ENCODE measurements around the gene GRPEL2. TPM values are rescaled to one million over a fixed set of nuclear protein-coding genes. Genes with fewer than 3 reads are reported as not detected.

Gene GRPEL2
- total RNA-seq, 4 donors from 2014 or later: 6.6 to 12.4 (median 10.2) TPM

DNA sequence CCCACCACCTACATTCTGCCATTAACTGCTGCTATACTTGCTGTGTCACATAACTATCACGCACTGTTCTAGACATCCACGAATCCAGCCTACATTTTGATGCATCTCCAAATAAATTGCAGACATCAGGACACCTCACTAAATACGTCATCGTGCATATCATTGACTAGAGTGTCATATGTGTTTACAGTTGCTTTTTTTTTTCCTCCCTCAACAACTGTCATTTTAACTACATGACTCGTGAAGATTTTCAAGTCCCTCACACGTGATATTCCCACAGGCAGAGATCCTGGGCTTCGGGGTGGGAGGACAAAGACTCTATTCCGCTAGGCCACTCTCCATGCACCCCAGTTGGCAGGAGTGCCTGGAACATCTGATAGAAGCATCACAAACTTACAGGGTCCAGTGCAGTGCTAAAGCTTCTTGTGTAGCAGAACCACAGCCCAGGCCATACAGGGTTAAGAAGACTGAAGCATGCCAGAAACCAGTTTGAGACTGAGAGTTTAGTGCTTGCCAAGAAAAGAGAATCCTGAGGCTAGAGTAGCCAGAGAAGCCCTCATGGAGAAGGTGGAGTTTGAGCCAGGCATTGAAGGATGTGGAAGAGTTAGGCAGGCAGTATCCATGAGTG is 13.7 kb downstream of the GRPEL2 start:
- H3K4me3 ChIP-seq (ENCODE audit: low read depth, poor library complexity, severe bottlenecking): no peak overlapping the region
- intact Hi-C loops (cut with DNase I; ENCODE audit: low total_unique reads): no loop called here
- 64 to 68% methylated on average over 8 of the region's 8 CpGs for WGBS, 2 donors
- TF ChIP-seq, protein P1, sequence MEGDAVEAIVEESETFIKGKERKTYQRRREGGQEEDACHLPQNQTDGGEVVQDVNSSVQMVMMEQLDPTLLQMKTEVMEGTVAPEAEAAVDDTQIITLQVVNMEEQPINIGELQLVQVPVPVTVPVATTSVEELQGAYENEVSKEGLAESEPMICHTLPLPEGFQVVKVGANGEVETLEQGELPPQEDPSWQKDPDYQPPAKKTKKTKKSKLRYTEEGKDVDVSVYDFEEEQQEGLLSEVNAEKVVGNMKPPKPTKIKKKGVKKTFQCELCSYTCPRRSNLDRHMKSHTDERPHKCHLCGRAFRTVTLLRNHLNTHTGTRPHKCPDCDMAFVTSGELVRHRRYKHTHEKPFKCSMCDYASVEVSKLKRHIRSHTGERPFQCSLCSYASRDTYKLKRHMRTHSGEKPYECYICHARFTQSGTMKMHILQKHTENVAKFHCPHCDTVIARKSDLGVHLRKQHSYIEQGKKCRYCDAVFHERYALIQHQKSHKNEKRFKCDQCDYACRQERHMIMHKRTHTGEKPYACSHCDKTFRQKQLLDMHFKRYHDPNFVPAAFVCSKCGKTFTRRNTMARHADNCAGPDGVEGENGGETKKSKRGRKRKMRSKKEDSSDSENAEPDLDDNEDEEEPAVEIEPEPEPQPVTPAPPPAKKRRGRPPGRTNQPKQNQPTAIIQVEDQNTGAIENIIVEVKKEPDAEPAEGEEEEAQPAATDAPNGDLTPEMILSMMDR (IDR thresholded peaks at IDR 0.05): no peak
- no peak for TF ChIP-seq POLR2A (IDR thresholded peaks at IDR 0.05)
- DNase-seq (ENCODE audit: low spot score in 2 of 2): no peak

DNA sequence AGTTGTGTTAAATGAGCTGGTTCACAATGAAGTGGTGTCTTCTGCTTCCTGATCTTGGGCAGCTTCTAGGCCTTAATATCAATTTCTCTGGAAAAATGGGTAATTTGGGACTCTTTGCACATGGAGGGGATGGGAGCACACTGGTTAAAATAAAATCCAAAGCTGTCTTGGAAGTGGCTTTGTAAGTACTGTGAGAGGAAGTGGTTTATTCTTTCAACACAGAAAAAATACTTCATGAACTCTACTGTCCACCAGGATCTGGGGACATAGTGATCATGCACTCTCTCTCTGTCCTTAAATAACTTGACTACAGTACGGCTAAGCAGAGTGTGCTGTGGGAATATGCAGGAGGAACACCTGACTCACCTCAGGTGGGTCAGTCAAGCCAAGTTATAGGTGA is 15.0 kb downstream of the GRPEL2 start:
- no peak for TF ChIP-seq POLR2A (IDR thresholded peaks at IDR 0.05)
- TF ChIP-seq, protein P1 (IDR thresholded peaks at IDR 0.05): no peak
- intact Hi-C loops (cut with DNase I; ENCODE audit: low total_unique reads): no loop called here
- 73 to 78% methylated on average over 1 of the region's 1 CpG for WGBS, 2 donors

DNA sequence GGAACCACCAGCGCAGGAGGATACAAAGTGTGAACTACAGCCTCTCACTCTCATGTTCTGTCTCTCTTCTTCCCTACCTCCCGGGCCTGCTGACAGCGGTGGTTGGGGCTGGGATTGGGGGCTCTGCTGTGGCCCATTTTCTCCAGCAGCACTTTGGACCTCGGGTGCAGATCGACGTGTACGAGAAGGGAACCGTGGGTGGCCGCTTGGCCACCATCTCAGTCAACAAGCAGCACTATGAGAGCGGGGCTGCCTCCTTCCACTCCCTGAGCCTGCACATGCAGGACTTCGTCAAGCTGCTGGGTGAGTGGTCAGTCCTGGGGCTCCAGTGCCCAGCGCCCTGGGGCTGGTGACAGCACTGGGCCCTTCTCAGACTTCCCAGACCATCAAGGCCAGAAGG is 17.2 kb downstream of the GRPEL2 start:
- 87 to 94% methylated on average over 12 of the region's 12 CpGs for WGBS, 2 donors
- no peak overlapping the region for H3K4me3 ChIP-seq (ENCODE audit: low read depth, poor library complexity, severe bottlenecking)
- intact Hi-C loops (cut with DNase I; ENCODE audit: low total_unique reads): no loop called here
- TF ChIP-seq, protein P1 (IDR thresholded peaks at IDR 0.05): no peak
- no peak for TF ChIP-seq POLR2A (IDR thresholded peaks at IDR 0.05)
- DNase-seq (ENCODE audit: low spot score in 2 of 2): peak in 1 of 2 donors; percentile 70

More for the DNA sequence above, 15.0 kb downstream of the GRPEL2 start:
- DNase-seq (ENCODE audit: low spot score in 2 of 2): no peak
- H3K4me3 ChIP-seq (ENCODE audit: low read depth, poor library complexity, severe bottlenecking): no peak overlapping the region

DNA sequence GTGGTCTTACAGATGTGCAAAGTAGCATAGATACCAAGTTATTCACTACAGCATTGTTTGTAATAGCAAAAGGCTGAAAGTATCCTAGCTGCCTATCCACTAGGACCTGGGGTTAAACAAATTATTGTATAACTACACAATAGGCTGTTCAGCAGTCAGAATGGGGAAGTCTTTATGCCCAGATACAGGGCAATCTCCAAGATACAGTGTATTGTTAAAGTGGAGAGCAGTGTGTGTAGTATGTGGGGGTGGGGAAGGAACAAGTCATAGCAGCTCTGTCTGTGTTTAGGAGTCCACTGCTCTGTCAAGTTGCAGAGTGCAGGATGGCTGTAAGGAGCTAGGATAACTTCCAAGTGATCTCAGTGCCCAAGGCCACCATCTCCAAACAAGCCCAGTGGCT is 18.1 kb downstream of the GRPEL2 start:
- intact Hi-C loops (cut with DNase I; ENCODE audit: low total_unique reads): no loop called here
- no peak for TF ChIP-seq POLR2A (IDR thresholded peaks at IDR 0.05)
- TF ChIP-seq, protein P1 (IDR thresholded peaks at IDR 0.05): no peak
- peak in 1 of 2 donors; percentile 45 for DNase-seq (ENCODE audit: low spot score in 2 of 2)
- H3K4me3 ChIP-seq (ENCODE audit: low read depth, poor library complexity, severe bottlenecking): no peak overlapping the region

DNA sequence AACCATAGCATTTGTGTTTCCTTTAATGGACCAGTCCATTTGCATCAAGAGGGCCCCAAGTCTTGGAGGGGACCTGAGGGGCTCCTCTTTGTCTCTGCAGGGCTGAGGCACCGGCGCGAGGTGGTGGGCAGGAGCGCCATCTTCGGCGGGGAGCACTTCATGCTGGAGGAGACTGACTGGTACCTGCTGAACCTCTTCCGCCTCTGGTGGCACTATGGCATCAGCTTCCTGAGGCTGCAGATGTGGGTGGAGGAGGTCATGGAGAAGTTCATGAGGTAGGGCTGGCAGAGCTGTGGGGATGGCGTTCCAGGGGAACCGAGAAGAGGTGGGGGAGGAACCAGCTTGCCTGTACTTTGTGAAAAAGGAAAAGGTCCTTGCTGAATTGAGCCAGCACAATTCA is 18.6 kb downstream of the GRPEL2 start:
- peak in 1 of 2 donors; percentile 83 for DNase-seq (ENCODE audit: low spot score in 2 of 2)
- TF ChIP-seq, protein P1 (IDR thresholded peaks at IDR 0.05): no peak
- TF ChIP-seq POLR2A (IDR thresholded peaks at IDR 0.05): no peak
- no peak overlapping the region for H3K4me3 ChIP-seq (ENCODE audit: low read depth, poor library complexity, severe bottlenecking)
- intact Hi-C loops (cut with DNase I; ENCODE audit: low total_unique reads): no loop called here
- 90 to 91% methylated on average over 9 of the region's 9 CpGs for WGBS, 2 donors

DNA sequence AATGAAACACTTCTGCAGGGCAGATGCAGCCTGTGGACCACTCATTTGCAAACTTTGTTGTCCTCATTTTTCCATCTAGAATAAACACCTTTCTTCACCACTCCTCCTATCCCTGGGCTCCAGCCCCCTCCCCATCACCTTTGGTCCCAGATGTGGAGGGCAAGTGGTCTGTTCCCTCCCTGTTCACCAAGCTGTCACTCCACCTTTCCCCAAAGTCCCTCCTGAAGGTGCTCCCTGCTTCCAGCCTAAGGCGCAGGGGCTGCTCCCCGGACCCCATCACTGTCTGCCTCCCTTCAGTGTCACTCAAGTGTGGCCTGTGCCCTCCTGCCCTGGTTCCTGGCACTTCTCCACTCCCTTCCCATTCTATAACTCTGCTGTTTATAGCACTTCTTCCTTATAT is 19.4 kb downstream of the GRPEL2 start:
- WGBS, 2 donors: 96% methylated on average over 2 of the region's 2 CpGs
- no peak overlapping the region for H3K4me3 ChIP-seq (ENCODE audit: low read depth, poor library complexity, severe bottlenecking)
- intact Hi-C loops (cut with DNase I; ENCODE audit: low total_unique reads): no loop called here
- peak in 1 of 2 donors; percentile 71 for DNase-seq (ENCODE audit: low spot score in 2 of 2)
- TF ChIP-seq, protein P1 (IDR thresholded peaks at IDR 0.05): no peak
- no peak for TF ChIP-seq POLR2A (IDR thresholded peaks at IDR 0.05)
